ENCODE data around the gene TMEM232.
A peak's percentile ranks its signal among the peaks of the same experiment; 100 is the strongest.
"Not testable (repeated sequence)": the region's sequence is repeated elsewhere in the genome, so short reads cannot be mapped to it uniquely, and the experiment has no call there.

Gene TMEM232

GRCh38 chr5:110726249-110727024, at the start of gene TMEM232:
TSS of gene TMEM232 (minus strand) at chr5:110726671. CDS start at chr5:110667352, 59,319 bp downstream.
- peak; percentile 64 to 76 for DNase-seq

GRCh38 chr5:110770286-110770685, 43.8 kb upstream of the TMEM232 start:
- no peak for DNase-seq

DNA sequence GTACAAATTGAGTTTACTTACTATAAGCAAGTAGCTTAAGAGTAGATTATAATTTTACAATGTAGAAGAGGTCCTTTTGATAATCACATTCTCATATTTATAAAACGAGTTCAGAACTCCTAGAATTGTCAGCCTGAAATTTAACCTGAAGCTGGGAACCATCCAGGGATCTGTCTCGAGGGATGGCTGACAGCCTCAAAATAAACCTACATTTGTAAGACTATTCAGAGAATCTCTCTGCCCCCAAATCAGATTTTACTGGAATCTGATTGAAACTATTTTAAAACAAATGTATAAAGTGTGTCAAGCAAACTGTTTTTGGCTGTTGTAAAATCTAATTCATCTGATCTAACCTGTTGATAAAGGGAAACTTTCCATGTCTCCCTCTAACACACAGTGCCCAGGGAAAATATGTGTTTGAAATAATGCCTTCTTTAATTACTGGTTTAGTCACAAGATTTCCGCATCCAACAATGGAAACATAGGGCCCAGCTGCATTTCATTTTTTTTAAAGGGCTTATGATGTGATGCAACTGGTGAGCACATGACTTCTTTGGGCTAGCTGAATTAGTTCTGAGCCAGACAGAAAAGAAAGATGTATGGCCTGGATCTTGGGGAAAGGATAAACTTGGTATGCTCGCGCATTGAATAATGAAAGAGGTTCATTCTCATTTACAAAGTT, 42.7 kb upstream of the TMEM232 start:
- no peak for DNase-seq

- no peak for DNase-seq
Observed at GRCh38 chr5:110768138-110768860, 41.8 kb upstream of the TMEM232 start.

DNA sequence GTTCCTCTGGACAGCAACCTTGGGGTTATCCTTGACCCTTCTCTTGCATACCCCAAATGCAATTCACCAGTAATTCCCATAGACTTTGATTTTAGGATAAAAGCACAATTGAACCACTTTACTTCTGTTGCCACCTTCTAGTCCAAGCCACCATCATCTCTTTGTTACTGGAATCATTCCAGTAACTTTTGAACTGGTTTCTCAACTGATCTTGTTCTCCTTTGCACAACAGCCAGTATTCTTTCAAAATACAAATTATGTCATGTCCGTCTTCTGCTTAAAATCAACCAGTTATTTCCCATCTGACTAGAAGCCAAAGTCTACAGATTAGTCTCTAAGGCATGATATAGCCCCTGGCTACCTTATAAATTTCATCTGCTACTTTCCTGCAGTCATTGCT, 33.7 kb upstream of the TMEM232 start:
- DNase-seq, result no peak

GRCh38 chr5:110757118-110757729, 30.8 kb upstream of the TMEM232 start:
- DNase-seq, result no peak

DNA sequence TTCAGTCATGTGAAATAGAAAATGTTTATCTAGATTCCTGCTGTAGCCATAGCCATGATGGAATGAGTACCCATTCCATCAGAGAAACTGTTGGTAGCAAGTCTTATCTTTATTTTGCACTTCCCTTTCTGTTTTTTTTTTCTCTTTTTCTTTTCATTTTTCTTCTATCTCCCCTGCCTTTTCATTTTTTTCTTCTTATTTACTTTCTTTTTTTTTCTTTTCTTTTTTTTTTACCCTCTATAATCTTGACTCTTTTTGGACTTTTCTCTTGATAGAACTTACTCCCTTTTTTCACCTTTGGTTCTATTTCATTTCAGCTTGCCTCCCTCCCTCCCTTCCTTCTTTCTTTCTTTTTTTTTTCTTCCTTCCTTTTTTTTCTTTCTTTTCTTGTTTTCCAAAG, 27.7 kb upstream of the TMEM232 start:
- DNase-seq, result no peak

DNA sequence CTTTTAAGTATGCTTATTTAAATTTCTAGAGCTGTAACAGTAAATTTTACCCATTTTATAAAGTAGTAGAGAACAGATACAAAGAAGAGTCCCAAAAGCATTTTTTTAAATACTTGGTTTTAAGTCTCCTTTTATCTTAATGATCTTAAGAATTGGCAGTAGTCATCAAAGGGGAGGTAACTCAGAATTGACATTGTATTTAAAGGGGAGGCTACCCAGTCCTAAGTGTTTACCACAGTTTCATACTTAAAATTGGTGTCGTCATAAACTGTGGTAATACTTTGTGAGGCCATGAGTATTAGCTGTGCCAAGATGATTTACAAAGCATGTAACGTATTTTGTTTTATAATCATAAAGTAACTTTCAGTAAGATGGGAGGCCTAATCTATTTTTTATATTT, 27.1 kb upstream of the TMEM232 start:
- DNase-seq, result no peak

- no peak for DNase-seq
Observed at GRCh38 chr5:110752953-110753352, 26.5 kb upstream of the TMEM232 start.

- peak in 1 of 2 experiments; percentile 9 for DNase-seq
Observed at GRCh38 chr5:110751902-110752762, 25.7 kb upstream of the TMEM232 start.

GRCh38 chr5:110738812-110739651, 12.6 kb upstream of the TMEM232 start, which contains the start of gene SLC25A46:
TSS of gene SLC25A46 (plus strand) at chr5:110739007. CDS start at chr5:110739120, 113 bp downstream.
- peak; percentile 83 to 88 for DNase-seq

- no peak for DNase-seq
Observed at GRCh38 chr5:110738503-110738811, 12.0 kb upstream of the TMEM232 start.

GRCh38 chr5:110736753-110737152, 10.3 kb upstream of the TMEM232 start:
- DNase-seq, result no peak

DNA sequence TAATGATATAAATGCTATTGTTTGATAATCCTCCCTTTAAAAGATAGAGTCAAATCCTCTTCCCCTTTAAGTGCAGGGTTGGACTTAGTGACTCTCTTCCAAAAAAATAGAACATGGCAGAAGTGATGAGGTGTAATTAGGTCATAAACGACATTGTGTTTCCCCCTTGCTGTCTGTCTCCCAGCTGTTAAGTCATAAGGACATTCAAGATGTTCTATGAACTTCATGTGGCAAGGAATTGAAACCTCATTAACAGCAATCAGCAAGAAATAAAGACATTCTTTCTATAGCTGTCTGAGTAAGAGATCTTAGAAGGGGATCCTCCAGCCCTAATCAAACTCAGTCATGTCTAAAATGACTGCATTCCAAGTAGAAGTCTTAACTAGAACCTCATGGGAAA, 9.1 kb upstream of the TMEM232 start:
- DNase-seq, result no peak

GRCh38 chr5:110734101-110734500, 7.6 kb upstream of the TMEM232 start:
- DNase-seq, result no peak

- DNase-seq, result not testable (repeated sequence)
Observed at GRCh38 chr5:110731499-110731898, 5.0 kb upstream of the TMEM232 start.

DNA sequence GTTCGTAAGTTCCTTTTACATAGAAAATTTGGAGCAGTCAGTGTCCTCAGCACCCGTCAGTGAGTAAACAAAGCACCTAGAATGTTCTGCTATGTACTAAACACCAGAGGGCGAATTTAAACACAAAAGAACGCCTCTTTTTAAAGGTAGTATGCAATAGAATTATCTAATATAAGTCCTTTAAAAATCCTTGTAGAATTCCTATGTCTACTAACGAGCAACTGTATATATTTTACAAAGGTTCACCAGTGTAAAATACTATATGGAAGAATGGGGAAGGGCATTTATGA, 499 bp upstream of the TMEM232 start:
- DNase-seq, result no peak

- DNase-seq, result no peak
Observed at GRCh38 chr5:110718311-110718710, 8.2 kb downstream of the TMEM232 start.

- DNase-seq, result no peak
Observed at GRCh38 chr5:110716247-110717245, 9.9 kb downstream of the TMEM232 start.

GRCh38 chr5:110707260-110707844, 19.1 kb downstream of the TMEM232 start:
- DNase-seq, result no peak

All from activated CD4-positive, alpha-beta T cell treated with anti-CD3 and anti-CD28 coated beads, Interleukin-2, amount 50 U/mL, for 48 hours (primary cell).